ENCODE data around the gene CTSL. TPM values are rescaled to one million over a fixed set of nuclear protein-coding genes. Genes with fewer than 3 reads are reported as not detected.

CTSL gene
- polyA plus RNA-seq, 2 of the 4 experiments (the other 2 are of a cell fraction), result 725 to 902 TPM

DNA sequence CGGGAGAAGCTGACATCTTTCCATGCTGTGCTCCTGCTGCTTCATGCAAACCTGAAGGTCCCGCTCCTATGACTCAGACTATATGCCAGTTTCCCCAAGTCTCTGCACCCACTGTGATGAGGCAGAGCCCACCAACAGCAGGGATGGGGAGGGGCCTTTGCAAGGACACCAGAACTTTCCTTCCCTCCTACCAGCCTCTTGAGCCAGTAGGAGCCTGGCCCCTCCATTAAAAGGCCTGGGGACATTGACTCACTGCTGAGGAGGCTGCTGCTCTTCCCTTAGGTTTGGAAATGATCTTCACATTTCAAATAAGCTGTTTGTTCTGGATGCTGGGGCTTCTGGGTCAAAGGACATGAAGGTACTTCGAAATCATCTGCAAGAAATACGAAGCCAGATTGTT is 26.1 kb upstream of the CTSL start (continued):
- TF ChIP-seq RARB (CRISPR knock-in tag; IDR thresholded peaks at IDR 0.05) (no peak), NFE2L2 (conservative IDR thresholded peaks at IDR 0.05; ENCODE audit: low read length) (no peak), FOSB (CRISPR knock-in tag; IDR thresholded peaks at IDR 0.05) (no peak), RAD21 (conservative IDR thresholded peaks at IDR 0.05 in 1 of 2, IDR thresholded peaks at IDR 0.05 in 1 of 2) (no peak)

DNA sequence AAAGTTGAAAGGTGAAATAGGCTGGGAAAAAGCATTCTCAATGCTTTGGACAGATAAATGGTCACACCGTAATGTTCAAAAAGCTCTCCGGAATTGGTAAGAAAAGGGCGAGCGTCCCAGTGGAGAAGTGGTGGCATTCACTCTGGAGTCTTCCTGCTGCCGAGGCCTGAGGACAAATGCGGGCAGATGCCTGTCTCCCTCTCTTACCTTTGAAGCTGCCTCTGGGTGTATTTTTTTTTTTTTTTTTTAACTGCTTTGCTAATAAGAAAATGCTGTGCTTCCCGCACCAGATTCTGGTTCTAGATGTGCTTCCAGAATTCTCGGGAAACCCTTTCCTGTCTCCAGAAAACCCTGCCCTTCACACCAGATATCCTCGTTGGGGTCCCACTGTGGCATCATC is 24.4 kb upstream of the CTSL start:
- FAIRE-seq, result no peak
- CTCF ChIA-PET, result interaction anchor here (1.2 to 3.8 kb wide), 4 partner anchors 17 to 112 kb away, joined by 3 to 17 read pairs (median 4); no protein-coding TSS in a partner anchor
- no peak for ATAC-seq

DNA sequence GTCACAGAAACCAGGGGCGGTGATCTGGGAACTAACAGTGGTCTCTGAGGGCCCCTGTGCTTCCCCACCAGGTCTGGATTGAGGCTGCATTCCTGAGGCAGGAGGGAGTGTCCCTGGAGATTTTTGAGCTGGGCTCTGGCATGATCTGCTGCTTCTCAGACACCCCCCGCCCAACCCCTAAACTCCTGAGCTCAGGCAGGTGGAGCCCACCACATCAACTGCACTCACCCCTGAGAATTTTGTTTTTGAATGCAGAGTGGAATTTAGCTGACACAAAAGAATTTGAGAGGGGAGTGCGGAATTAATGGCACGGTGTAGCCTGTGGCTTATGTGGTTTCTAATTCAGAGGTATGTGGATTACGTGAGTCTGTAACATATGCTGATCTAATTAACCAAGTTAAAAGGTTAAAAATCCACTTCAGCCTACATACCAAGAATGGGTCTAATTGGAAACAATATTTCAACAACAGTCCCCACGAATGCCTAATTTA is 23.9 kb upstream of the CTSL start:
- ATAC-seq (no peak), FAIRE-seq (no peak), DNase-seq (ENCODE audit: low read depth in 1 of 2, low spot score in 1 of 2) (no peak)
- TF ChIP-seq EHF (CRISPR knock-in tag; IDR thresholded peaks at IDR 0.05) (no peak), CBX2 (IDR thresholded peaks at IDR 0.05; ENCODE audit: borderline replicate concordance, low read depth) (no peak), JUN (IDR thresholded peaks at IDR 0.05) (no peak)
- TF ChIP-seq, protein P1, sequence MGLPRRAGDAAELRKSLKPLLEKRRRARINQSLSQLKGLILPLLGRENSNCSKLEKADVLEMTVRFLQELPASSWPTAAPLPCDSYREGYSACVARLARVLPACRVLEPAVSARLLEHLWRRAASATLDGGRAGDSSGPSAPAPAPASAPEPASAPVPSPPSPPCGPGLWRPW (IDR thresholded peaks at IDR 0.05), result no peak
- CTCF ChIA-PET, result interaction anchor here (1.2 to 3.8 kb wide), 3 partner anchors 18 to 112 kb away, joined by 3 to 17 read pairs (median 4); no protein-coding TSS in a partner anchor
- WGBS (ENCODE audit: missing lambda C conversion rate), result 94% methylated on average over 6 of the region's 6 CpGs
- 0 out of 6 replicates have a peak overlapping the region, but pooled peaks of 1 of the 2 experiments have one; percentile 20 for H3K27ac ChIP-seq
- H3K4me3 ChIP-seq, result no peak overlapping the region
- POLR2A ChIA-PET, result no interaction called here
- no peaks in the 10 kb centered on the region for H3K9me3 ChIP-seq
- H3K4me1 ChIP-seq, result peaks cover 28% of the 10 kb centered on the region
- no peak overlapping the region for H3K4me2 ChIP-seq

More for the DNA sequence above, 24.4 kb upstream of the CTSL start:
- no peak overlapping the region for H3K4me3 ChIP-seq
- H3K4me2 ChIP-seq, result no peak overlapping the region
- POLR2A ChIA-PET, result no interaction called here
- H3K27ac ChIP-seq, result 0 out of 6 replicates have a peak overlapping the region, but pooled peaks of 1 of the 2 experiments have one; percentile 20
- WGBS (ENCODE audit: missing lambda C conversion rate), result 92% methylated on average over 9 of the region's 9 CpGs
- DNase-seq (ENCODE audit: low read depth in 1 of 2, low spot score in 1 of 2), result no peak
- no peak for TF ChIP-seq ZFP36 (IDR thresholded peaks at IDR 0.05; ENCODE audit: borderline replicate concordance, partially characterized antibody)
- no peak for TF ChIP-seq JUN (IDR thresholded peaks at IDR 0.05)
- no peak for TF ChIP-seq BHLHE40 (IDR thresholded peaks at IDR 0.05; ENCODE audit: low read depth, low read length)
- TF ChIP-seq RARB (CRISPR knock-in tag; IDR thresholded peaks at IDR 0.05), result no peak
- TF ChIP-seq, protein P2, sequence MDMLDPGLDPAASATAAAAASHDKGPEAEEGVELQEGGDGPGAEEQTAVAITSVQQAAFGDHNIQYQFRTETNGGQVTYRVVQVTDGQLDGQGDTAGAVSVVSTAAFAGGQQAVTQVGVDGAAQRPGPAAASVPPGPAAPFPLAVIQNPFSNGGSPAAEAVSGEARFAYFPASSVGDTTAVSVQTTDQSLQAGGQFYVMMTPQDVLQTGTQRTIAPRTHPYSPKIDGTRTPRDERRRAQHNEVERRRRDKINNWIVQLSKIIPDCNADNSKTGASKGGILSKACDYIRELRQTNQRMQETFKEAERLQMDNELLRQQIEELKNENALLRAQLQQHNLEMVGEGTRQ (IDR thresholded peaks at IDR 0.05), result no peak
- no peak for TF ChIP-seq GATA3 (IDR thresholded peaks at IDR 0.05; ENCODE audit: borderline replicate concordance)
- no peak for TF ChIP-seq FOSL2 (IDR thresholded peaks at IDR 0.05)
- TF ChIP-seq FOSL2 (CRISPR knock-in tag; IDR thresholded peaks at IDR 0.05), result no peak
- TF ChIP-seq, protein P1 (IDR thresholded peaks at IDR 0.05), result no peak
- TF ChIP-seq, protein P3, sequence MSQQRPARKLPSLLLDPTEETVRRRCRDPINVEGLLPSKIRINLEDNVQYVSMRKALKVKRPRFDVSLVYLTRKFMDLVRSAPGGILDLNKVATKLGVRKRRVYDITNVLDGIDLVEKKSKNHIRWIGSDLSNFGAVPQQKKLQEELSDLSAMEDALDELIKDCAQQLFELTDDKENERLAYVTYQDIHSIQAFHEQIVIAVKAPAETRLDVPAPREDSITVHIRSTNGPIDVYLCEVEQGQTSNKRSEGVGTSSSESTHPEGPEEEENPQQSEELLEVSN (IDR thresholded peaks at IDR 0.05; ENCODE audit: borderline replicate concordance, low read depth), result no peak
- no peak for TF ChIP-seq CBX8 (IDR thresholded peaks at IDR 0.05)
- no peaks in the 10 kb centered on the region for H3K9me3 ChIP-seq
- peaks cover 28% of the 10 kb centered on the region for H3K4me1 ChIP-seq

DNA sequence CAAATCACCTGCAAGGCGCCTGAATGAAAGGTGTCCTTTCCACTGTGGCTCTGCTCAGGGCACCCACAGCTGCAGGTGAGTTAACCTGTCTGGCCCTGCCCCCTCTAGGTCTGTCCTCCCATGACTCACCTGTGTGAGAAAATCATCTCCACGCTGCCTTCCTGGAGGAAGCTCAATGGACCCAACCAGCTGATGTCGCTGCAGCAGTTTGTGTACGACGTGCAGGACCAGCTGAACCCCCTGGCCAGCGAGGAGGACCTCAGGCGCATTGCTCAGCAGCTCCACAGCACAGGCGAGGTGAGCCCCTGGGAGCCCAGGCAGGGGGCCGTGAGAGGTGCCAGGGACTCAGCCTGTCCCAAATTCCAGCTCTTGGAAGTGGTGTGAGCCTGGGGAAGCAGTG is 23.0 kb upstream of the CTSL start:
- Histone ChIP-seq H3K4me1 (peaks cover 28% of the 10 kb centered on the region), H3K4me3 (no peak overlapping the region), H3K4me2 (no peak overlapping the region), H3K27ac (peak overlapping the region in 1 of 2 experiments; percentile 79; a peak in 4 of 6 replicates), H3K9me3 (no peaks in the 10 kb centered on the region)
- no peak for DNase-seq (ENCODE audit: low read depth in 1 of 2, low spot score in 1 of 2)
- TF ChIP-seq, protein P4, sequence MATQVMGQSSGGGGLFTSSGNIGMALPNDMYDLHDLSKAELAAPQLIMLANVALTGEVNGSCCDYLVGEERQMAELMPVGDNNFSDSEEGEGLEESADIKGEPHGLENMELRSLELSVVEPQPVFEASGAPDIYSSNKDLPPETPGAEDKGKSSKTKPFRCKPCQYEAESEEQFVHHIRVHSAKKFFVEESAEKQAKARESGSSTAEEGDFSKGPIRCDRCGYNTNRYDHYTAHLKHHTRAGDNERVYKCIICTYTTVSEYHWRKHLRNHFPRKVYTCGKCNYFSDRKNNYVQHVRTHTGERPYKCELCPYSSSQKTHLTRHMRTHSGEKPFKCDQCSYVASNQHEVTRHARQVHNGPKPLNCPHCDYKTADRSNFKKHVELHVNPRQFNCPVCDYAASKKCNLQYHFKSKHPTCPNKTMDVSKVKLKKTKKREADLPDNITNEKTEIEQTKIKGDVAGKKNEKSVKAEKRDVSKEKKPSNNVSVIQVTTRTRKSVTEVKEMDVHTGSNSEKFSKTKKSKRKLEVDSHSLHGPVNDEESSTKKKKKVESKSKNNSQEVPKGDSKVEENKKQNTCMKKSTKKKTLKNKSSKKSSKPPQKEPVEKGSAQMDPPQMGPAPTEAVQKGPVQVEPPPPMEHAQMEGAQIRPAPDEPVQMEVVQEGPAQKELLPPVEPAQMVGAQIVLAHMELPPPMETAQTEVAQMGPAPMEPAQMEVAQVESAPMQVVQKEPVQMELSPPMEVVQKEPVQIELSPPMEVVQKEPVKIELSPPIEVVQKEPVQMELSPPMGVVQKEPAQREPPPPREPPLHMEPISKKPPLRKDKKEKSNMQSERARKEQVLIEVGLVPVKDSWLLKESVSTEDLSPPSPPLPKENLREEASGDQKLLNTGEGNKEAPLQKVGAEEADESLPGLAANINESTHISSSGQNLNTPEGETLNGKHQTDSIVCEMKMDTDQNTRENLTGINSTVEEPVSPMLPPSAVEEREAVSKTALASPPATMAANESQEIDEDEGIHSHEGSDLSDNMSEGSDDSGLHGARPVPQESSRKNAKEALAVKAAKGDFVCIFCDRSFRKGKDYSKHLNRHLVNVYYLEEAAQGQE (IDR thresholded peaks at IDR 0.05), result no peak
- no peak for TF ChIP-seq HOXB5 (CRISPR knock-in tag; IDR thresholded peaks at IDR 0.05)
- POLR2A ChIA-PET, result interaction anchor here (0.6 to 2.1 kb wide), 3 partner anchors 11 to 102 kb away, joined by 3 to 6 read pairs (median 5); no protein-coding TSS in a partner anchor
- 93% methylated on average over 9 of the region's 9 CpGs for WGBS (ENCODE audit: missing lambda C conversion rate)
- FAIRE-seq, result no peak
- no peak; a peak in 2 of 6 replicates for ATAC-seq
- CTCF ChIA-PET, result interaction anchor here (0.7 to 1.4 kb wide), 6 partner anchors 9 to 400 kb away, joined by 3 to 8 read pairs (median 4); no protein-coding TSS in a partner anchor
